Esophagus muscularis mucosa (tissue), 4 donors: ENCODE measurements around the gene PRPF38A. TPM values are rescaled to one million over a fixed set of nuclear protein-coding genes. Genes with fewer than 3 reads are reported as not detected.

Experiments used
- DNase-seq: peaks from one replicate; pipeline ENCODE4 v3.0.0-alpha.2; 2017; ENCODE audit errors: extremely low spot score
- H3K27ac ChIP-seq, 4 donors: fragments of 200-600 bp; sonication (generic); replicated peaks in 1 of 4; 1 replicate in 3 of 4; 2 replicates in 1 of 4; pipeline ENCODE4 v1.5.1; 2016 to 2019; ENCODE audit warnings: mild to moderate bottlenecking in 1 of 4
- H3K27me3 ChIP-seq, 4 donors: fragments of 200-600 bp; sonication (generic); one replicate each; pipeline versions ENCODE4 v1.5.1 to v1.6.0; 2016 to 2019
- H3K36me3 ChIP-seq, 4 donors: fragments of 200-600 bp; sonication (generic); one replicate each; pipeline ENCODE4 v1.5.1; 2016 to 2019
- H3K4me1 ChIP-seq, 4 donors: fragments of 200-600 bp; sonication (generic); one replicate each; pipeline ENCODE4 v1.5.1; 2016 to 2019
- H3K4me3 ChIP-seq, 4 donors: fragments of 200-600 bp; sonication (generic); 1 replicate in 2 of 4; 2 replicates in 2 of 4; pipeline ENCODE4 v1.5.1; 2016 to 2019; ENCODE audit warnings: mild to moderate bottlenecking in 4 of 4, moderate library complexity in 1 of 4
- H3K9me3 ChIP-seq, 4 donors: fragments of 200-600 bp; sonication (generic); 1 replicate in 3 of 4; 2 replicates in 1 of 4; pipeline ENCODE4 v1.5.1; 2016 to 2019
- EP300 ChIP-seq: sonication (generic); formaldehyde crosslinking; IDR thresholded peaks from one replicate; pipeline ENCODE4 v1.6.1; 2017; ENCODE audit warnings: antibody characterized with exemption
- POLR2A ChIP-seq: fragments of 450-650 bp; IDR thresholded peaks from one replicate; pipeline ENCODE4 v1.6.1; 2017; ENCODE audit warnings: antibody characterized with exemption, moderate library complexity, mild to moderate bottlenecking, low read depth
- POLR2AphosphoS5 ChIP-seq, 2 donors: sonication (generic); formaldehyde crosslinking; IDR thresholded peaks; one replicate each; pipeline ENCODE4 v1.6.1; 2017; ENCODE audit warnings: antibody characterized with exemption in 2 of 2
- WGBS: methylation state at CpG from one replicate; pipeline ENCODE4 v1.1.5; 2018; 5-methylcytosine and 5-hydroxymethylcytosine counted together
- intact Hi-C: fragments of 100-400 bp; cut with DNase I; formaldehyde crosslinking; loops from one replicate; pipeline ENCODE4 v1.15.1; 2023
- total RNA-seq, 4 donors: library from RNA; depleted of rRNA; stranded (reverse); fragments of >200 nt; gene quantifications; one replicate each; pipeline versions ENCODE4 v1.1.0 to v1.2.1, GENCODE V29; 2016
- TF ChIP-seq, protein P1 (sequence below), 3 experiments: fragments of 200-600 bp in 2 of 3; fragments of 450-650 bp in 1 of 3; sonication (generic) in 2 of 3; IDR thresholded peaks; one replicate each; pipeline ENCODE4 v1.5.1; 2017 to 2019; ENCODE audit warnings: antibody characterized with exemption in 3 of 3, mild to moderate bottlenecking in 2 of 3, moderate library complexity in 1 of 3

The PRPF38A gene
- total RNA-seq, 4 donors from 2014 or later, result 10.9 to 21.7 (median 13.7) TPM

DNA sequence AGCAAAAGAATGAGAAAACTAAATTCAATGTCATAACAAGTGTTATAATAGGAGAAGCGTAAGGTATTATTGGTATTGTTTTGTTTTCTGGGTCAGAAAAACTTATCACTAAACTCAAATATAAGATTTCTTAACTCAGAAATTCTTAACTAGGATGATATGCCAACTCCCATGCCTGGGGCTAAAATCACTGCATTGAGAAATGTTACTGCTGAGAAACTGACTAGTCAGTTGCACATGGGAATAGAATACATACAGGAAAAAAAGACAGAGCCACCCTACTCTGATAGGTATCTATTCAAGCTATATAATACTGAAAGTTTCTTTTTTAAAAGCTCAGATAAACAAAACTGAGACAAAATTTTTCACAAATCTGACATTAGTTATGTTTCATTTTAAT is 56.3 kb downstream of the PRPF38A start:
- TF ChIP-seq POLR2A (no peak), EP300 (no peak), POLR2AphosphoS5 (IDR thresholded peaks at IDR 0.05) (no peak)
- TF ChIP-seq, protein P1, sequence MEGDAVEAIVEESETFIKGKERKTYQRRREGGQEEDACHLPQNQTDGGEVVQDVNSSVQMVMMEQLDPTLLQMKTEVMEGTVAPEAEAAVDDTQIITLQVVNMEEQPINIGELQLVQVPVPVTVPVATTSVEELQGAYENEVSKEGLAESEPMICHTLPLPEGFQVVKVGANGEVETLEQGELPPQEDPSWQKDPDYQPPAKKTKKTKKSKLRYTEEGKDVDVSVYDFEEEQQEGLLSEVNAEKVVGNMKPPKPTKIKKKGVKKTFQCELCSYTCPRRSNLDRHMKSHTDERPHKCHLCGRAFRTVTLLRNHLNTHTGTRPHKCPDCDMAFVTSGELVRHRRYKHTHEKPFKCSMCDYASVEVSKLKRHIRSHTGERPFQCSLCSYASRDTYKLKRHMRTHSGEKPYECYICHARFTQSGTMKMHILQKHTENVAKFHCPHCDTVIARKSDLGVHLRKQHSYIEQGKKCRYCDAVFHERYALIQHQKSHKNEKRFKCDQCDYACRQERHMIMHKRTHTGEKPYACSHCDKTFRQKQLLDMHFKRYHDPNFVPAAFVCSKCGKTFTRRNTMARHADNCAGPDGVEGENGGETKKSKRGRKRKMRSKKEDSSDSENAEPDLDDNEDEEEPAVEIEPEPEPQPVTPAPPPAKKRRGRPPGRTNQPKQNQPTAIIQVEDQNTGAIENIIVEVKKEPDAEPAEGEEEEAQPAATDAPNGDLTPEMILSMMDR (IDR thresholded peaks at IDR 0.05), result no peak
- WGBS, result 100% methylated on average over 1 of the region's 1 CpG
- DNase-seq, result no peak
- intact Hi-C loops, result no loop called here
- Histone ChIP-seq H3K27ac (no peak overlapping the region), H3K4me1 (no peaks in the 10 kb centered on the region), H3K9me3 (no peaks in the 10 kb centered on the region), H3K36me3 (peaks cover 0 to 46% (median 12%) of the 10 kb centered on the region in 4 donors), H3K4me3 (no peak overlapping the region), H3K27me3 (no peaks in the 10 kb centered on the region)

- Histone ChIP-seq H3K9me3 (no peaks in the 10 kb centered on the region), H3K4me3 (no peak overlapping the region), H3K27ac (no peak overlapping the region), H3K36me3 (peaks cover 0 to 39% (median 11%) of the 10 kb centered on the region in 4 donors), H3K27me3 (no peaks in the 10 kb centered on the region), H3K4me1 (no peaks in the 10 kb centered on the region)
- intact Hi-C loops, result no loop called here
- 93% methylated on average over 1 of the region's 1 CpG for WGBS
- TF ChIP-seq, protein P1 (IDR thresholded peaks at IDR 0.05), result no peak
- TF ChIP-seq POLR2A (no peak), EP300 (no peak), POLR2AphosphoS5 (IDR thresholded peaks at IDR 0.05) (no peak)
- no peak for DNase-seq
Observed at GRCh38 chr1:52461821-52462220, 57.4 kb downstream of the PRPF38A start.

GRCh38 chr1:52463891-52464290 is 59.5 kb downstream of the PRPF38A start:
- WGBS, result 94% methylated on average over 5 of the region's 5 CpGs
- H3K27ac ChIP-seq, result no peak overlapping the region
- peaks cover 0 to 24% (median 8%) of the 10 kb centered on the region in 4 donors for H3K36me3 ChIP-seq
- no peaks in the 10 kb centered on the region for H3K9me3 ChIP-seq
- TF ChIP-seq EP300 (no peak), POLR2A (no peak)
- TF ChIP-seq, protein P1 (IDR thresholded peaks at IDR 0.05), result no peak
- H3K27me3 ChIP-seq, result no peaks in the 10 kb centered on the region
- DNase-seq, result no peak
- intact Hi-C loops, result no loop called here
- no peak overlapping the region for H3K4me3 ChIP-seq
- no peaks in the 10 kb centered on the region for H3K4me1 ChIP-seq

DNA sequence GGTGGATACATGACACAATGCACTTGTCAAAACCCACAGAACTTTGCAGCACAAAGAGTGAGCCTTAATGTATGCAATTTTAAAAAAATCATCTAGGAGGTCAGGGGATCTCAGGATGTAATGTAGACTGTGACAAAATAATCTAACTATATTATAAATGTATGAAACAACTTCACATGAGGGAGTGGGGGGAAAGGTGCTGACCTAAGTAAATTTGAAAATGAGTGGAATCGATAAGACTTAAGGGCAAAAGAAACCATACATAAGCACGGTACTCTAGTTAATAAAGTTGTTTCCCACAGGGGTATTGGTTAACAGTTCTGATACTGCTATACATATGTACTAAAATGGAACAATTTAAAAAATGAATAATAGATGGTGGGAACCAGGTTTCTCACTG is 64.7 kb downstream of the PRPF38A start:
- Histone ChIP-seq H3K27me3 (no peaks in the 10 kb centered on the region), H3K36me3 (peaks cover 0 to 17% (median 5%) of the 10 kb centered on the region in 4 donors), H3K4me3 (no peak overlapping the region), H3K4me1 (no peaks in the 10 kb centered on the region), H3K27ac (no peak overlapping the region), H3K9me3 (no peaks in the 10 kb centered on the region)
- TF ChIP-seq EP300 (no peak), POLR2AphosphoS5 (IDR thresholded peaks at IDR 0.05) (no peak), POLR2A (no peak)
- TF ChIP-seq, protein P1 (IDR thresholded peaks at IDR 0.05), result no peak
- DNase-seq, result no peak
- intact Hi-C loops, result no loop called here
- WGBS, result 95% methylated on average over 2 of the region's 2 CpGs

Other genes with a start within 250 kb of the PRPF38A start
- 10 to 100 TPM; 19.5 to 30.3 (median 25.1) TPM for gene CC2D1B, start 38.4 kb upstream of the PRPF38A start, total RNA-seq
- 1 to 10 TPM in 1 of 4 donors, under 1 TPM in 3; 0.17 to 1.2 (median 0.33) TPM for gene ORC1, start 179 bp upstream of the PRPF38A start, total RNA-seq
- 10 to 100 TPM; 32.3 to 58.6 (median 42.7) TPM for gene TUT4, start 148.5 kb downstream of the PRPF38A start, total RNA-seq
- 10 to 100 TPM in 3 of 4 donors, 1 to 10 TPM in 1; 9.3 to 17.3 (median 16.4) TPM for gene GPX7, start 197.8 kb downstream of the PRPF38A start, total RNA-seq
- under 1 TPM in 2 of 4 donors, not detected in 2; 0.17 to 0.57 TPM for gene SHISAL2A, start 228.6 kb downstream of the PRPF38A start, total RNA-seq